Measurements from ENCODE around the gene RAX.

GRCh38 chr18:59264651-59265245 lies 8.5 kb downstream of the RAX start:
- TF ChIP-seq CTCF (IDR thresholded peaks at IDR 0.05 in 2 of 3, conservative IDR thresholded peaks at IDR 0.05 in 1 of 3; ENCODE audit: control insufficient read depth in 2 of 3, extremely low read depth in 1 of 3, insufficient read depth in 1 of 3, low read depth in 3 of 3, low read length in 3 of 3), result no peak
- no peak for TF ChIP-seq SIN3A (IDR thresholded peaks at IDR 0.05; ENCODE audit: low read depth, low read length)
- no peak for TF ChIP-seq REST (IDR thresholded peaks at IDR 0.05; ENCODE audit: low read depth, low read length)
- TF ChIP-seq GABPA (IDR thresholded peaks at IDR 0.05; ENCODE audit: low read depth), result no peak
- no peak for TF ChIP-seq MAX (IDR thresholded peaks at IDR 0.05; ENCODE audit: low read depth, low read length)
- no peak for TF ChIP-seq CREB1 (IDR thresholded peaks at IDR 0.05; ENCODE audit: low read depth)
- no peak for TF ChIP-seq EZH2 (IDR thresholded peaks at IDR 0.05; ENCODE audit: borderline replicate concordance, control insufficient read depth, low read depth, low read length)
- TF ChIP-seq IRF5 (IDR thresholded peaks at IDR 0.05; ENCODE audit: borderline replicate concordance), result no peak
